Measurements from ENCODE around the gene NPIPB2. TPM values are rescaled to one million over a fixed set of nuclear protein-coding genes. Genes with fewer than 3 reads are reported as not detected.
A peak's percentile ranks its signal among the peaks of the same experiment; 100 is the strongest.
"Not testable (repeated sequence)": the region's sequence is repeated elsewhere in the genome, so short reads cannot be mapped to it uniquely, and the experiment has no call there.

The NPIPB2 gene
- total RNA-seq, 1 donor: 2.2 TPM

GRCh38 chr16:11979013-11979672 is 37.3 kb upstream of the NPIPB2 start:
- no peak for TF ChIP-seq CTCF (IDR thresholded peaks at IDR 0.05; ENCODE audit: insufficient read depth, low read depth, low read length)
- DNase-seq (ENCODE audit: low read depth): no peak
- H3K4me3 ChIP-seq (ENCODE audit: low read depth, low read length): no peak overlapping the region

GRCh38 chr16:11978080-11978479 is 36.2 kb upstream of the NPIPB2 start:
- peak overlapping the region; percentile 93 for H3K4me3 ChIP-seq (ENCODE audit: low read depth, low read length)
- no peak for TF ChIP-seq CTCF (IDR thresholded peaks at IDR 0.05; ENCODE audit: insufficient read depth, low read depth, low read length)
- no peak for DNase-seq (ENCODE audit: low read depth)

DNA sequence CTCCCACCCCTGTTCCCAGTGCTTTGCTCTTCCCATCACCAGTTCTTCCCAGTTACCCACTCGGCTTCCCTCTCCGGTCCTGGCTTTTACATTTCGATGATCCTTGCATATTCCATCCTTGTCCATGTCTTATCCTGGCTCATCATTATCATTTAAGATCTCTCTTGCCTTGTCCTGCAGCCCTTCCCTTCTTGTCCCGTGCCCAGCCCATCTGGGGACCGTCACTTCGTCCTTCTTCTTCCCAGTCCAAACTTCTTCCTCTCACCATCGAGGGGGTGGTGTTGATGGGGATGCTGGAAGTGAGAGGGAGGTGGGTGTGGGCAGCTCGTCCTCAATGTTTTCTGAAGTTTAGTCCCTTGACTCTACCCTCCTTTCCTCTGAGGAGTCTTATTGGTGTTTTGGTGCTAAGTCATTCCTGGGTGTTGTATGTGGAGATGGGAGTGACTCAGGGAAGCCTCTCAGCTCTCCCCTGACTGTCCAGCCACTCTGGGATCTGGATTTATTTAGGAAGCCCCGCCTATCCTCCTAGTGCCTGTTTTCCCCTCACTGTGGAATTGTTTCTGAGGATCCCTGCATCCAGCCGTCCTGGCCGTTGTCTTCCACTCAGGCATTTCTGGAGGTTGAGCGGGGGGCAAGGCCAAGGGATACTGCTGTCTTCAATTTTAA is 35.7 kb upstream of the NPIPB2 start:
- H3K4me3 ChIP-seq (ENCODE audit: low read depth, low read length): peak overlapping the region; percentile 93
- peak; percentile 89 for DNase-seq (ENCODE audit: low read depth)
- no peak for TF ChIP-seq CTCF (IDR thresholded peaks at IDR 0.05; ENCODE audit: insufficient read depth, low read depth, low read length)

DNA sequence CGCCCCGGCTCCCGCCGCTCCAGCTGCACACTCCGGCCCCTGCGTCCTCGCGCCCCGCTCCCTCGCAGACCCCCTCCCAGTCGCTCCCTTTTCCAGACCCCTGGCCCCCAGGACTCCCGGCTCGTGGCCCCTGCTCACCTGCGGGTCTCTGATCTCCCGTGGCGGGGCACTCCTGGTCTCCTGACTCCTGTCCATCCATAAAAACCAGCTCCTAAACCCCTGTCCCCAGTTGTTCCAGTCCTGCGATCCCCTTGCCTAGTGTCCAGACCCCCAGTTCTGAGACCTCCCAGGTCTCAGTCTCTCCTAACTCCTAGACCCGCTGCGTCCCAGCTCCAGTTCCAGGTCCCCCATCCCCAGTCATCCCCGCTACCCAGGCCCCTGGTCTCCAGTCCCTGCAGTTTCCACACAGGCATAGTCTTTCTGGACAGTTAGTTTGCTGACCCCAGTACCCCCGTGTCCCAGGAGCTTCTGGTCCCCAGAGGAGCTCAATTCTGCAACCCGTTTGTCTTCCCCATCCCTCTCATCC is 35.1 kb upstream of the NPIPB2 start:
- TF ChIP-seq CTCF (IDR thresholded peaks at IDR 0.05; ENCODE audit: insufficient read depth, low read depth, low read length): no peak
- DNase-seq (ENCODE audit: low read depth): no peak
- H3K4me3 ChIP-seq (ENCODE audit: low read depth, low read length): peak overlapping the region; percentile 93

GRCh38 chr16:11973070-11973469 is 31.2 kb upstream of the NPIPB2 start:
- H3K4me3 ChIP-seq (ENCODE audit: low read depth, low read length): no peak overlapping the region
- TF ChIP-seq CTCF (IDR thresholded peaks at IDR 0.05; ENCODE audit: insufficient read depth, low read depth, low read length): no peak
- DNase-seq (ENCODE audit: low read depth): no peak

DNA sequence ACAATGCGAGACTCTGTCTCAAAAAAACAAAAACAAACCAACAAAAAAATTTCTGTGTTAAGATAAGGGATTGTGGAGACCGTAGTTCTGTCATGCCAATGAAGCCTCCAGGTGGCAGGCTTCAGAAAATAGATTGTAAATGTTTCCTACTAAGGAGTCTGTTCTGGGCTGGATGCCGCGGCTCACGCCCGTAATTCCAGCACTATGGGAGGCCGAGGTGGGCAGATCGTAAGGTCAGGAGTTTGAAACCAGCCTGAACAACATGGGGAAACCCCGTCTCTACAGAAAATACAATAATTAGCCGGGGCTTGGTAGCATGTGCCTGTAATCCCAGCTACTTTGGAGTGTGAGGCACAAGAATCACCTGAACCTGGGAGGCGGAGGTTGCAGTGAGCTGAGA is 30.3 kb upstream of the NPIPB2 start:
- TF ChIP-seq CTCF (IDR thresholded peaks at IDR 0.05; ENCODE audit: insufficient read depth, low read depth, low read length): peak; percentile 30
- peak; percentile 58 for DNase-seq (ENCODE audit: low read depth)
- no peak overlapping the region for H3K4me3 ChIP-seq (ENCODE audit: low read depth, low read length)

- DNase-seq (ENCODE audit: low read depth): not testable (repeated sequence)
Observed at GRCh38 chr16:11970292-11970691, 28.4 kb upstream of the NPIPB2 start.

More at GRCh38 chr16:11970292-11970691, 28.4 kb upstream of the NPIPB2 start:
- not testable (repeated sequence) for H3K4me3 ChIP-seq (ENCODE audit: low read depth, low read length)
